Epithelial cell of prostate (primary cell): ENCODE measurements around the gene PKP1.

Experiments used
- DNase-seq: peaks from one replicate; pipeline ENCODE4 v3.0.0-alpha.2; 2011; ENCODE audit warnings: low read depth, low spot score
- H3K27ac ChIP-seq: fragments of 450-650 bp; 2 replicates; pipeline ENCODE4 v1.5.1; 2017; ENCODE audit warnings: mild to moderate bottlenecking

Gene PKP1

GRCh38 chr1:201276891-201277290 is 6.4 kb upstream of the PKP1 start:
- no peak for DNase-seq
- H3K27ac ChIP-seq, result peak overlapping the region; percentile 82

- no peak for DNase-seq
- H3K27ac ChIP-seq, result peak overlapping the region; percentile 82
Observed at GRCh38 chr1:201277441-201277840, 5.9 kb upstream of the PKP1 start.

DNA sequence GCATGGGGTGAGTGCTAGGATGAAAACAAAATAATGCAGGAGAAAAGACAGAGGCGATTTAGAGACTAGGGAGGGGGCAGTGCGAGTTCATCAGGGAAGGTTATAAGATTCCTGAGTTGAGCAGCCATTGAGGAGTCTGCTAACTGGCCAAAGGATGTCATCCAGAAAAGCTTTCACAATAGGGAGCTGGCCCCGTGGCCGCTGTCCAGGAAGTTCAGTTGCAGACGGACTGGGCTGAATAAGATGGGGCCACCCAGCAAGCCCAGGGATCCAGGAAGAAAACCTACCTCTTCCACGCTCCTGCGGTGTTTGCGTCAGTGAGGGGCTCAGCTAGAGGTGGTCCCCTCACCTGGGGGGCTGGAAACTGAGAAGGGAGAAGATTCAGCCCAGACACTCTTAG is 4.0 kb upstream of the PKP1 start:
- no peak for DNase-seq
- no peak overlapping the region for H3K27ac ChIP-seq

GRCh38 chr1:201280884-201281283 is 2.4 kb upstream of the PKP1 start:
- no peak overlapping the region for H3K27ac ChIP-seq
- no peak for DNase-seq

- DNase-seq, result no peak
- H3K27ac ChIP-seq, result peak overlapping the region; percentile 93
Observed at GRCh38 chr1:201281573-201281972, 1.7 kb upstream of the PKP1 start.

- DNase-seq, result no peak
- H3K27ac ChIP-seq, result peak overlapping the region; percentile 93
Observed at GRCh38 chr1:201282216-201282615, 1.1 kb upstream of the PKP1 start.

DNA sequence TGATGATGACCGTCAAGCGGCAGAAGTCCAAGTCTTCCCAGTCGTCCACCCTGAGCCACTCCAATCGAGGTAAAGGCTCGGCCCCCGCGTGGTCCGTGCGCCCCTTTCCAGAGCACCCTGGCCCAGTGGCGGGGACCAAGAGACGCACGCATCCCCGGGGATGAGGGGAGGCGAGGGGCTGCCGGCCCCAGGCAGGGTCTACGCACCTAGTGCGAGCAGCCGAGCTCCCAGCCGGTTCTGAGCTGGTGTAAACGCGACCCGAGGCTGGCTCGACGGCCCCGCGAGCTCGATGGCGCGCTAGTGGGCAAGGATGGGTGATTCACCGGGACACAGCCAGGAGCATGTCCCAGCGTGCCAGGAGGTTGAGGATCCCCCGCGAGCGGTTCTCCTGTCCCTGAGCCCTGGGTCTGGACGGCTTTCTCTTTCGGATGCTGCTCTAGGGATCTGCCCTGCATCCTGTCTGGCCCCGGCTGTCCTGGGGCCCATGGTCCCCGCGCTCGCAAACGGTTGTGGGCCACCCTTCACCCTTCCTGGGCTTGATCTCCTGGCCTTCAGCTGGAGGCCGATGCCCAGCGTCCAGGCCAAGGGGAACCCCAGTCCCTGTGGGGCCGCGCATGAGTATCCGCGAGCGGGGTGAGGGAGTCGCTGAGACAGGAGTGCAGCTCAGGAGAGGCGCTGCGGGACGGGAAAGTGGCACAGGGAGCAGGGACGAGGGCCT is 689 bp downstream of the PKP1 start:
- no peak for DNase-seq
- H3K27ac ChIP-seq, result peak overlapping the region; percentile 93

DNA sequence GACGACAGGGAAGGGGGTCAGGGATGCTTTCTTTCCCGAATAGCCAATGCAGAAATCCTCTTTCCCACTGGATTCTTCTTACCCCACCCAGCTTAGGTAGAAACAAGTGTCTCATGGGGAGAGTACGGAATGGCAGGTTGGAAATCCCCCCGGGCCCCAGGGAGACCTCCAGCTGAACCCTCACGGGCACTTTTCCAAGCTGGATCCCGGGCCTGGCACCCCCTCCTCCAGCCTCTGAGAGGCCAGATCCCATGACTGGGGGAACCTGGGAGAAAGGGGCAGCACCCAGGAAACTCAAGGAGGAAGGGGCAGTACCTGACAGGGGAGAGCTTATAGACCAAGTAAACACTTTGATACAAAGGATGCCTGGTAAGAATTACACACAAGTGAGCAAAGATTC is 1.3 kb downstream of the PKP1 start:
- DNase-seq, result no peak
- H3K27ac ChIP-seq, result peak overlapping the region; percentile 93

DNA sequence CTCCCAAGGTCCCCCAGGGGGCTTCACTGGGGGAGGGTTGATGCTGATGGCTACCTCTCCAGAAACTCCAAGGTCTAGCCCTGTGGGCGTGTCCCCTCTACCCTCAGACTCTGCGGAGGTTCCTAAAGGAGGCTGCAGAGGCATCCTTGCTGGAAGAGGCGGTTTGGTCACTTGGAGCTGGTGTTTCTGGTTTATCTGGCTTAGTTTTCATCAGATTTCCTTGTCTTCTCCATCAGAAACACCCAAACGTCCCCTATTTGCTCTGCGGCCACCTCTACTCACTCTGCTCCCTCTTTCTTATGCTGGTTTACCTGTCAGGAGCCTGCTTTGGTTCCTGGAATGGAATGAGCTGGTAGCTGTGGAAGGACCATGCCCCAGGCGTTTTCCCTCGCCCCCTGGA is 2.5 kb downstream of the PKP1 start:
- DNase-seq, result no peak
- peak overlapping the region; percentile 93 for H3K27ac ChIP-seq

- H3K27ac ChIP-seq, result peak overlapping the region; percentile 93
- no peak for DNase-seq
Observed at GRCh38 chr1:201286445-201286844, 3.1 kb downstream of the PKP1 start.

- DNase-seq, result no peak
- H3K27ac ChIP-seq, result peak overlapping the region; percentile 93
Observed at GRCh38 chr1:201288007-201288406, 4.7 kb downstream of the PKP1 start.

- DNase-seq, result no peak
- peak overlapping the region; percentile 93 for H3K27ac ChIP-seq
Observed at GRCh38 chr1:201288765-201289164, 5.5 kb downstream of the PKP1 start.

GRCh38 chr1:201290551-201290950 is 7.2 kb downstream of the PKP1 start:
- no peak for DNase-seq
- peak overlapping the region; percentile 93 for H3K27ac ChIP-seq

- peak overlapping the region; percentile 93 for H3K27ac ChIP-seq
- DNase-seq, result no peak
Observed at GRCh38 chr1:201291916-201292315, 8.6 kb downstream of the PKP1 start.

DNA sequence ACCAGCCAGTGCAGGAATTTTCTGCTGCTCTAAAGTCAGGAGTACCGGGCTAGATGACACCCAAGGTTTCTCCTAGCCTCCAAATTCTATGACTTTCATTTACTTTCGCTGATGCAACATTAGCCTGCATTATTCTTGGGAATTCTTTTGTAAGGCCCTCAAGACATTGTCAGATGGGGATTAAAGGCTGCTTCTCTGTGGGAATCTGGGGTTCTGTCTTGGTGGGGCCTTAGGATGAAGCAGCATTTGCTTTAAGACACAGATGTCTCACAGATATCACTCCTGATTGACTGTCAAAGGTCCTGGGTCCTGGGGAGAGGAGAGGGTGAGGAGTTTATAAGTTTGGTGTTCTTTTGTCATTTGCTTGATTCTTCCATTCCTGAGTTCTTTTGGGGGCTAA is 11.6 kb downstream of the PKP1 start:
- DNase-seq, result no peak
- peak overlapping the region; percentile 93 for H3K27ac ChIP-seq

GRCh38 chr1:201295346-201295745 is 12.0 kb downstream of the PKP1 start:
- DNase-seq, result no peak
- H3K27ac ChIP-seq, result peak overlapping the region; percentile 93

DNA sequence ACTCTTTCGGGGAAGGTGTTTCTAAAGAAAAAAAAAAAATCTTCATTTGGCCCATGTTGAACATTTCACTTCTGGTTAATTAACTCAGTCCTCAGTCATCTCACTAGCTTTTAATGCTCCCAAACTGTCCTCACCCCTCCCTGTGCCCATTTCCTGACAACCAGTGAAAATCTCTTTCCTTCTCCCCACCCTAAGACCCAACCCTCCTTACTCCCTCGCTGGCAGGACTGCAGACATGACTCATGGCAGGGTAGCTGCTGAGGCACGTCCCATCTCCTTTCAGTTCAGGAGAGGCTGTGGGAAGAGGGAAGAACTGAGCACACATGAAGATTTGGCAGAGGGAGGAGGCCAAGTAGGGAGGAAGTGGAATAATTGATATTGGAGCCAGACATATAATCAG is 12.6 kb downstream of the PKP1 start:
- peak overlapping the region; percentile 93 for H3K27ac ChIP-seq
- DNase-seq, result peak; percentile 97

- peak overlapping the region; percentile 93 for H3K27ac ChIP-seq
Observed at GRCh38 chr1:201296352-201296751, 13.0 kb downstream of the PKP1 start.

DNA sequence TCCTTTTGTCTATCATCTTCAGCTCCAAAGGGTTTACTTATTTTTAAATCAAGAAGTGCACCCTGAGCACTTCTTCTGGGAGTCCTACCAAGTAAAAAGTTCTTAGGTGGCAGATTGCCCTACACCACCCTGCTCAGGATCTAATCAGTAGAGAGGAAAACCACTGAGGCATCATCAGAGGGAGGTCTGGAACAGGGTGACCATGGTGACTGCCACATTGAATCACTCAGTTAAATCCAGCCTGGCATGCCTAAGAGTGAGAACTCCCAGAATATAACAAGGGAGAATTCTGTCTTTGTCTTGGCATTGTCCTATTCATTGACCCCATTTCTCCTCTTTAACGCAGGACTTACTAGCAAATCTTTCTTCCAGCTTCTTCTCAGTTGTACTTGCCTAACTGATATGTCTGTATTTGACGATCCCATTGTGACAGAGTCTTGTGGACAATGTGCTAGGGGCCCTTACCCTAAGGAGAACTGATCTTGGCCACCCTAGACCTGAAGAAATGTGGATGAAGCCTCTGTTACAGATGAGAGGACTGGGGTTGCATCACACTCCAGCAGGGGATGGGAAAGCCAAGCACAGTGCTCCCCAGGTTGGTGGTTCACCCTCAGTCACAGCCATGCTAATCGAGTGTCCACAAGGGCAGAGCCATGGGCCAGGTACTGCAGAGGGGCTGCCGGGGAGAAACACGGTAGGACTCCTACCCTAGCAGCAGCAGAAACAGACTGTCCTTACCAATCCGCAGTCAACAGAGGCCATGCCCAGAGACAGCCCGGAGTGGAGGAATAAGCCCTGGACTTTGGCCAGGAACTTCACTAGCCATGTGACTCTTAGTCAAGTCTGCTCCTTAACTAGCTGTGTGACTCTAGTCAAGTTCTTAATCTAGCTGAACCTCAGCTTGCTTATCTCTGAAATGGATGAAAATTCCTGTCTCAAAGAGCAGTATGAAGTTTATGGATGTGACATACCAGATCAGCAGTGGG is 15.4 kb downstream of the PKP1 start:
- peak overlapping the region; percentile 93 for H3K27ac ChIP-seq
- no peak for DNase-seq

More at GRCh38 chr1:201296352-201296751, 13.0 kb downstream of the PKP1 start:
- no peak for DNase-seq

- DNase-seq, result peak; percentile 81
- peak overlapping the region; percentile 93 for H3K27ac ChIP-seq
Observed at GRCh38 chr1:201299968-201300367, 16.7 kb downstream of the PKP1 start.

GRCh38 chr1:201300641-201301040 is 17.3 kb downstream of the PKP1 start:
- DNase-seq, result no peak

More at GRCh38 chr1:201300641-201301040, 17.3 kb downstream of the PKP1 start:
- H3K27ac ChIP-seq, result peak overlapping the region; percentile 93
